OCI-LY1 (cell line): ENCODE measurements around the gene GPR3.

ENCODE experiments used
- EZH2 ChIP-seq: fragments of 200-600 bp; sonication (generic), shearing (Covaris generic); IDR thresholded peaks from 2 replicates; pipeline ENCODE4 v1.8.0; 2017; ENCODE audit warnings: borderline replicate concordance, mixed run types, mild to moderate bottlenecking, antibody characterized with exemption, low read length, moderate library complexity, mixed read lengths
- TF ChIP-seq, protein P1 (sequence below): fragments of 200-600 bp; sonication (generic), shearing (Covaris generic); IDR thresholded peaks from 2 replicates; pipeline ENCODE4 v1.5.1; 2017; ENCODE audit warnings: mild to moderate bottlenecking, antibody characterized with exemption, low read length, moderate library complexity, mixed read lengths

DNA sequence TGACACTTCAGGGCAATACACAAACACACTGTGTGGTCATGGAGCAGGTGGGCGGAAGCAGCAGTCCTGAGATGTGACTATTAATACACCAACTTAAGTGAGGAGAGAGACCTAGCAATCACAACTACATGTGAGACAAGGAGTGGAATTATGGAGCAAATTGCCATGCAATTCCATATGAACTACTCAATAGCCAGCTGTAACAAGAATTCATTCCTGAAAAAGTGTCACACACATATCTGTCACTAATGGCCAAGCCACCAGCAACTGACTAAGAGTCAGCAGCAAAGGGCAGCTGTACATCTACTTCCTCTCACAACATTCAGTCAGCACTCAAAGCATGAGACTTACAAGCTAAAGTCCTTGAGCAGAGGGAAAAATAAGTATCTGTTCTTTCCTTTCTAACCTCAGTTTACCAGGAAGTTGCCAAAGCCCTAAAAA lies 46.2 kb downstream of the GPR3 start:
- no peak for TF ChIP-seq EZH2
- TF ChIP-seq, protein P1, sequence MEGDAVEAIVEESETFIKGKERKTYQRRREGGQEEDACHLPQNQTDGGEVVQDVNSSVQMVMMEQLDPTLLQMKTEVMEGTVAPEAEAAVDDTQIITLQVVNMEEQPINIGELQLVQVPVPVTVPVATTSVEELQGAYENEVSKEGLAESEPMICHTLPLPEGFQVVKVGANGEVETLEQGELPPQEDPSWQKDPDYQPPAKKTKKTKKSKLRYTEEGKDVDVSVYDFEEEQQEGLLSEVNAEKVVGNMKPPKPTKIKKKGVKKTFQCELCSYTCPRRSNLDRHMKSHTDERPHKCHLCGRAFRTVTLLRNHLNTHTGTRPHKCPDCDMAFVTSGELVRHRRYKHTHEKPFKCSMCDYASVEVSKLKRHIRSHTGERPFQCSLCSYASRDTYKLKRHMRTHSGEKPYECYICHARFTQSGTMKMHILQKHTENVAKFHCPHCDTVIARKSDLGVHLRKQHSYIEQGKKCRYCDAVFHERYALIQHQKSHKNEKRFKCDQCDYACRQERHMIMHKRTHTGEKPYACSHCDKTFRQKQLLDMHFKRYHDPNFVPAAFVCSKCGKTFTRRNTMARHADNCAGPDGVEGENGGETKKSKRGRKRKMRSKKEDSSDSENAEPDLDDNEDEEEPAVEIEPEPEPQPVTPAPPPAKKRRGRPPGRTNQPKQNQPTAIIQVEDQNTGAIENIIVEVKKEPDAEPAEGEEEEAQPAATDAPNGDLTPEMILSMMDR, result no peak
